AG04449 (cell line): ENCODE data around the gene FUT2.

ENCODE experiments used
- CTCF ChIA-PET: fragments of 350-600 bp; formaldehyde crosslinking; extraction: SDS; loops from one replicate; lab custom pipeline; 2021; ENCODE audit warnings: antibody characterized with exemption; lab: Yijun Ruan, JAX
- POLR2A ChIA-PET: fragments of 400-600, 350-600 bp; formaldehyde crosslinking; extraction: SDS; loops from one replicate; lab custom pipeline; 2020; ENCODE audit warnings: antibody characterized with exemption, inconsistent platforms; lab: Yijun Ruan, JAX
- DNase-seq: peaks from one replicate; pipeline ENCODE4 v3.0.0-alpha.2; 2010; ENCODE audit warnings: low read depth, low spot score
- H3K4me3 ChIP-seq: 2 replicates; pipeline ENCODE4 v1.5.1; 2011; ENCODE audit warnings: low read depth, mild to moderate bottlenecking, control low read depth, low read length
- CTCF ChIP-seq: IDR thresholded peaks from one replicate; pipeline ENCODE4 v1.5.1; 2011; ENCODE audit warnings: mild to moderate bottlenecking, moderate library complexity, low read length, control low read depth, inconsistent platforms; ENCODE audit not compliant: insufficient read depth; ENCODE audit errors: missing control alignments

FUT2 gene

DNA sequence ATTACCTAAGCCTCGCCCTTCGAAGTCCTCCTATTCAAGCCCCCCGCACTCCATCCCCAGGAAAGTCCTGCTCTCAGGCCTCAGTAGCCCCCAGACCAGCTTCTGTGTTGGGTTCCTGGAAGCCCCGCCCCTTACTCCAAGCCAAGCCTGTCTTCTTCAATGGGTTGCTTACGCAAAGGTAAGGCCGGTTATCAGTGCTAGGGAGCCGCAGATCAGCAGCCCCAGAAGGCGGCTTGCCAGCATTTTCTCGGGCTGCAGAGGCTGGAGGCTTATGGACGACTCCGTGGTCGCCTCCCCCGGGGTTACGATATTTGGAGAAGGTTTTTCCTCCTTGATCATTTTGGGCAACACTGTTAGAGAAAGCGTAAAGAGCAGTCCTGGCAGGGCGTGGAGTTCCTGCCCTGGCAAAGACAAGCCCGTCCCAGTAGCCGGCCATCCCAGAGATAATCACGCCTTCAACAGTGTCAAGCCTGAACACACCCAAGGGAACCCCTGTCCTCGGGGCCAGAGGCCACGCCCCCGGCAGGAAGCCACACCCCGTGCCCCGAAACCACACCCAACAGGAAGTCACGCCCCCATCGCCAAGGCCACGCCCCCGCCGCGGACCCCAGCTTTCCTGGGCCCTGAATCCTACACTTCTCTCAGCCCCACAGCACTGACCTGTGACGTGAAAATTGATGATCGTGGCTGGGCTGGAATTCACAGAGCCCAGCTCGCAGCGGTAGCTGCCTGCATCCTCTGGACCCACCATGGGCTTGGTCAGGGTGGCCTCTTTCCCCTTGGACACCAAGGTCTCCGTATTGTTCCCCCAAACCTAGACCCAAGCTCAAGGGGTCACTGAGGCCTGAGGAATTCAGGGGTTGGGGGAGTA is 45.6 kb downstream of the FUT2 start:
- no peak for TF ChIP-seq CTCF
- H3K4me3 ChIP-seq = no peak overlapping the region
- CTCF ChIA-PET = interaction anchor here (1.4 kb wide), 1 partner anchor 54 kb away, joined by 3 read pairs; no protein-coding TSS in a partner anchor
- DNase-seq = no peak
- POLR2A ChIA-PET = no interaction called here

GRCh38 chr19:48742096-48742495 is 46.3 kb downstream of the FUT2 start:
- TF ChIP-seq CTCF = no peak
- no peak overlapping the region for H3K4me3 ChIP-seq
- DNase-seq = no peak
- ChIA-PET CTCF (interaction anchor here (1.4 kb wide), 1 partner anchor 53 kb away, joined by 3 read pairs; no protein-coding TSS in a partner anchor), POLR2A (no interaction called here)

GRCh38 chr19:48745208-48745995 is 49.6 kb downstream of the FUT2 start:
- ChIA-PET CTCF (interaction anchor here (1.6 kb wide), 1 partner anchor 97 kb away, joined by 4 read pairs; no protein-coding TSS in a partner anchor), POLR2A (no interaction called here)
- H3K4me3 ChIP-seq = no peak overlapping the region
- TF ChIP-seq CTCF = no peak
- no peak for DNase-seq

DNA sequence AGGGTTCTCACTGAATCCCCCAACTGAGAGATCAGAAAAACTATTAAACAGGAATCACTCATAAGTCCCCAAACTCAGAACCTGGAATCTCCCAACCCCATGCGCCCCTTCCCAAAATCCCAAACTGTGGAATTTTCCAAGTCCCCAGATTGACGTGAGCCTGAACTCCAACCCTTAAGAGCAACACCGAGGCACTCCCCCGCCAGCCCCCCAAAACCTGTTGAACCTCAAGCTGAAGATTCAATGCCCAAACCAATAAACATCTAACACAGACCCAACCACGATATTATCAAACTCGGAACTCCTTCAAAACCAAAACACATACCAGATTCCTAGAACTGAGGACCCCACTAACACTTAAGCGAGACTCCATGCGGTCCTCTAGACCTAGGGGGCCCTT is 50.3 kb downstream of the FUT2 start:
- POLR2A ChIA-PET = no interaction called here
- no peak overlapping the region; the same call in 1 of the 2 replicates for H3K4me3 ChIP-seq
- CTCF ChIA-PET = interaction anchor here (1.3 to 1.6 kb wide), 3 partner anchors 8 to 96 kb away, joined by 4 to 5 read pairs (median 4); no protein-coding TSS in a partner anchor
- no peak for DNase-seq
- TF ChIP-seq CTCF = no peak

DNA sequence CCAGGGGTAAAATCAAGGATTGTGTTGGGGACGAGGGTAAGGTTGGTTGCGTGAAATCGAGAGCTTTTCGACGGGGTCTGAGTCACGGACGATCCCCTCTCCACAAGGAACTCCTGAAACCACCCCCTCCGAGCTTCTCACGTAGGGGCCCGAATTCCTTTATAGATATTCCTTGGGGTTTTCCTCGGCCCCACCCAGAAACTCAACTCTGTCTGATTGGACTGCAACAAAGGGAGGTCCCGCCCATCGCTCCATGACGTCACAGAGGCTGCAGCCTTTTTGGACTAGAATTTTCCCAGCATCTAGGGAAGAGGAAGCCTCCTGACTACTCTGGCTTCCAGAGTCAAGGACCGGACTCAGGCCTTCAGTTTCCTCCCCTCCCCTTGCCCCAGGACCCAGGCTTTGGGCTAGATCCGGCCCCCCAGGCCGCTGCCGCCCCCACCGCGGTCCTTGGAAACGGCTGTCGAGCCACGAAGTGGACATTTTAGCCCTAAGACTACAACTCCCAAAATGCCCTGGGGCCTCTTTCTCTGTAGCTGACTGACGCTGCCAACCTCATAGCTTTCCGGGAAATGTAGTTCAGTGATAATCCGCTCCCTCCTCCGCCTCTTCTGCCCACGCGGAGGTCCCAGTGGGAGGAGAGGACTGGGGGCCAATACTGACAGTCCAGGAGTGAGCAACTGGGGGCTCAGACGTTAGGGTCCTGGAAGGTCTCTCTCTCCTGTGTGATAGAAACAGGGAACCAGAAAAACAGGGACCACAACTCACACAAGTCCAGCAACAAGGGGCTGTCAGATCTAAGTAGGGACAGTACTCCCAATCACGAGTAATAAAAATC is 51.2 kb downstream of the FUT2 start, which contains the start of gene IZUMO1:
TSS of gene IZUMO1 (minus strand) at position 172 of the 838 bp plus-strand sequence. CDS start 1,050 bp downstream, outside the sequence.
- DNase-seq = peak; percentile 33
- peak within 1 kb of the TSS; percentile 69 for H3K4me3 ChIP-seq
- no peak for TF ChIP-seq CTCF
- ChIA-PET POLR2A (no interaction called here), CTCF (interaction anchor here (0.6 to 1.6 kb wide), 5 partner anchors 8 to 240 kb away, joined by 3 to 5 read pairs (median 4); no protein-coding TSS in a partner anchor)
